Posterior cingulate gyrus (tissue), 11 donors: ENCODE results near the gene RSU1.

Experiments
- DNase-seq, 10 donors: peaks; one replicate each; pipeline versions ENCODE4 v3.0.0 to v3.0.0-alpha.2; 2020 to 2021; ENCODE audit warnings: mixed read lengths in 3 of 10
- intact Hi-C: fragments of 100-400 bp; cut with DNase I; formaldehyde crosslinking; loops from one replicate; pipeline ENCODE4 v1.15.1; 2023

The RSU1 gene

GRCh38 chr10:16626697-16627096 is 190.5 kb downstream of the RSU1 start:
- DNase-seq: no peak
- intact Hi-C loops: no loop called here

- intact Hi-C loops: no loop called here
Observed at GRCh38 chr10:16612981-16613355, 204.3 kb downstream of the RSU1 start.

GRCh38 chr10:16612115-16612980 is 204.9 kb downstream of the RSU1 start:
- intact Hi-C loops: no loop called here
- no peak for DNase-seq

More at GRCh38 chr10:16612981-16613355, 204.3 kb downstream of the RSU1 start:
- DNase-seq: no peak

DNA sequence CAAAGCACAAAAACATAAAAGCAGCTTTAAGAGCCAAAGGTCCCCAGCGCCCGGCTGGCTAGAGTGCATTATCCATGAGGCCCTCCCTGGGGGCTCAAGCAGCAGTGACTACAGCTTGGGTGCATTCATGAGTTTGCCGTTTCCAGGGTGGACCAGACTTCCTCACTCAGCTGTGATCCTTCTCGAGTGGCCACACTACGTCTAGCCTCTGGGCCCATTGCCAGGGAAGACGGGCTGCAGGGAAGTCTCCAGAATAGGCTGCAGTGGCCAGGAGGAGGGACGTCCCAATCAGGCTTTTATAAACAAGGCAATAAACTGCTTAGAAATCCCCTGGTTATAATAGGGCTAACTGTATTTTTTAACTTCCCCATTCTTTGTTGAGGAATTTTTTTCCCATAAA is 206.2 kb downstream of the RSU1 start:
- no peak for DNase-seq
- intact Hi-C loops: no loop called here

DNA sequence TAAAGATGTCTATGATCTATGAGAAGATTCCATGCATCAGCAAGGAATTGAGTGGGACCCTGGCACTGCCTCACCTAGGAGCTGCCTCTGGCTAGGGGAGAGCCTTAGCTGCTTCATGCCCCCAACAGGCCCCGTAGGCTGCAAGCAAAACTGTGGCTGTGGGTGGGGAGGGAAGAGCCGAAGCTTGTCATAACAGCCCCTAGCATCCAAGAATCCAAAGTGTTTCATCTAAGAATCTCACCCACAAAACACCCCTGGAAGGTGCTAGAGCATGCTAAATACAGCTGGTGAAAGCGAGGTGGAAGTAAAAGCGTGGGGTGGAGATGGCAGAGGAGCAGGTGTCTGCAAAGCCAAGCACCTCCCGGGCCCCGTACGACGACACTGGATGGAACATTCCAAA is 208.0 kb downstream of the RSU1 start:
- DNase-seq: peak in 4 of 10 donors; percentile 17 to 88 (median 60)
- intact Hi-C loops: no loop called here

DNA sequence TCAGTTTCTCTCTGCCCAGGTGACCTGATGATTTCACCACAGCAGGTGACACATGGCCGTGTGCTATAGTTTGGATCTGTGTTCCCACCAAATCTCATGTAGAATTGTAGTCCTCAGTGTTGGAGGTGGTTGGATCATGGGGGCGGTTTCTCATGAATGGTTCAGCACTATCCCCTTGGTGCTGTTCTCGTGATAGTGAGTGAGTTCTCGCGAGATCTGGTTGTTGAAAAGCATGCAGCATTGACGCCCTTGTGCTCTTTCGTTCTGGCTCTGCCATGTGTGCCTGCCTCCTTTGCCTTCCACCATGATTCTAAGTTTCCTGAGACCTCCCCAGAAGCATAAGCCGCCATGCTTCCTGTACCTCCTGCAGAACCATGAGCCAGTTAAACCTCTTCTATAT is 210.3 kb downstream of the RSU1 start:
- intact Hi-C loops: no loop called here
- no peak for DNase-seq

GRCh38 chr10:16606421-16606820 is 210.8 kb downstream of the RSU1 start:
- intact Hi-C loops: no loop called here
- no peak for DNase-seq

DNA sequence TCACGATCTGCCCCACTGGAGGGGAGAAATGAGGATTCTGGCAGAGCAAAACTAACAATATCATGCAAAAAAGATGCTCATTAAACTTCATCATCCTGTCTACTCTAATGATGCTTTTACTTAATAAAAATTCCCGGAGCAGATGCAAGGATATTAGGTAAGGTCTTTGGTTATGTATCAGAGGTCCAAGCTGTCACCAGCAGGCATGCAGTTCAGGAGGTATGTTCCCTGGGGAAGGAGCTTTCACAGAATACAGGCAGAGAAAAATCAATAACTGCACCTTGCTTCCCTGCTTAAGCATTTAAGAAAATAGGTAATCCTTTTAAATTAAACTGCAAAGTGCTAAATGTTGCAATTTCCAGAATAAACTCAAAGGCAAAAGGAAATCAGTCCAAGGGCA is 213.9 kb downstream of the RSU1 start:
- intact Hi-C loops: no loop called here
- DNase-seq: no peak

DNA sequence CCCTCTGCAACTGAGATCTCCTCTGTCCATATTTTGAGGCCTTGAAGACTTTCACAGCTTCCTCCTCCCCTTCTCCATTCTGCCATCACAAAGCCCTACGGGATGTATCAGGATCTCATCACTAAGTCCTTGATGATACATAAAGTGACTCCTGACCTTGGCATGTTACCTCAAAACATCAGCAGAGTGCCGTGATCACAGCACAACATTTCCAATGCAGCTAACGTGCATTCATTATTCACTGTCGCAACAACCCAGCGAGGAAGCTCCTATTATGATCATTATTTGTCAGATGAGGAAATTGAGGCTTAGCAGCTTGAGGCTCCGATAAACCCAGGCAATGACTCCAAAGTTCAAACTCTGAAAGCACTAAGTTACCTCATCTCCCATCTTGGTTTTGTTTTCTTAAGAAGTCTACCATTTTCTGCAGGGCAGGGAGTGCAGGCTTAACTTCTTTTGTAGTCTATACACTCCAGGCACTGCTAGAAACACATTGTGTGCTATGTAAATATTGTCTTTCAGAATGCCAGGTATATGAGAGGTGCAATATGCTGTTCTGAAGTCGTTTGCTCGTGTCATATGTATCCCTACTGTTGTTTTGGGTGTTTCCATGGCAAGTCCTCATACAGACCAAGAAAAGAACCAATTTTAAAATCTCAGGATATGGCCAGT is 215.0 kb downstream of the RSU1 start:
- DNase-seq: no peak
- intact Hi-C loops: no loop called here

DNA sequence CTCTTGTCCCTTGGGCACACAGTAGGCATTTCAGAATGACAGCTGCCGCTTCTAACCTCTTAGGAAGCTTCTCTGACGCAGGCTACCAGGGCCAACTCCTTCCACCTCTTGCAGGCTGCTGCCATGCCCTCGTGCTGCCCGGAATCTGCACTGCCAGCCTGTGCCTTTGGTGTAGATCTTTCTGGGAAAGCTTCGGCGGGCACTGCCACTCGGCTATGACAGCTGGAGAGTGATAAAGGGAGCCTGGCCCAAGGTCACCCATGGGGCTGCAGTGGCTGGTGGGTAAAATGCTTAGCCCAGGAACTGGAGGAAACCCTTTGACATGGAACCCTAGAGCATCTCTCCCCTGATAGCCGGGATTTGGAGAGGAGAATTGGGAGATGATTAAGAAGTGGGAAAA is 217.6 kb downstream of the RSU1 start:
- intact Hi-C loops: no loop called here
- no peak for DNase-seq

- intact Hi-C loops: no loop called here
- peak in 7 of 10 donors; percentile 39 to 93 (median 56) for DNase-seq
Observed at GRCh38 chr10:16597656-16598055, 219.6 kb downstream of the RSU1 start.

GRCh38 chr10:16592378-16592777 is 224.8 kb downstream of the RSU1 start:
- intact Hi-C loops: no loop called here
- DNase-seq: no peak

- DNase-seq: no peak
- intact Hi-C loops: no loop called here
Observed at GRCh38 chr10:16586358-16587138, 230.7 kb downstream of the RSU1 start.

GRCh38 chr10:16585103-16585502 is 232.1 kb downstream of the RSU1 start:
- intact Hi-C loops: no loop called here
- DNase-seq: no peak

DNA sequence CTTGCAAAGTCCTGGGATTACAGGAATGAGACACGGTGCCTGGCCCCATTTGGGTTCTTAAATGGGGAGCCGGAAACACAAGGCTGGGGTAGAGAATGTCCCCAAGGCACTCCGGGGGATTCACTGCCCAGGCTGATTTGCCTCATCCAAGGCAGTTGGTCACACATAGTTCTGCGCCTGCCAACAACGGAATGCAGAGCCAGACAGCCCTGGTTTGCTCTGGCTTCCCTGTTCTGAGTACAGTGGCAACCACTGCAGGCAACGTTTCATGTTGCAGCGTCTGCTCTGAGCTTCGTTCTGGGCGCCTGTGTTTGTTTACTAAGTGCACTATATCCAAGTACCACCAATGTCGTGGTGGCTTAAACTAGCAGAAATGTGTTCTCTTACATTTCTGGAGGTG is 233.8 kb downstream of the RSU1 start:
- intact Hi-C loops: no loop called here
- DNase-seq: peak in 1 of 10 donors; percentile 70

GRCh38 chr10:16581202-16581601 is 236.0 kb downstream of the RSU1 start:
- no peak for DNase-seq
- intact Hi-C loops: no loop called here

- DNase-seq: no peak
- intact Hi-C loops: no loop called here
Observed at GRCh38 chr10:16570731-16571130, 246.5 kb downstream of the RSU1 start.

- intact Hi-C loops: no loop called here
- no peak for DNase-seq
Observed at GRCh38 chr10:16566202-16566805, 250.9 kb downstream of the RSU1 start.

DNA sequence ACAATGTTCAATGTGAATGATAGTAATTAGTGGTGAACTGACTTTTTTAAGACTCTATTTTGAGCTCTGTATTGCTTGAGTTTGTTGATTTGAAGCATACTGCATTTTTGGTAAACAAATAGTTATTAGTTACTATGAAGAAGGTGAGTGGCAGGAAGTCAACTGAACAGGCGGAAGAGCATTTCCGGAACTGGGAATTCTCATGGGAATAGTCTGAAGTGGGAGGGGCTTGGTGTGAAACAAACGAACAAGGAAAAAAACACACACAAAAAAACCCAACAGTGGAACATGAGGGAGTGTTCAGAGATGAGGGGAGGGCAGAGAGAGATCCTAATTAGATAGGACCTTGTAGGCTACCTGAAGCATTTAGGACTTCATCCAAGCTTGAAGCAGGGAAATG is 251.6 kb downstream of the RSU1 start:
- DNase-seq: no peak

GRCh38 chr10:16562891-16563290 is 254.3 kb downstream of the RSU1 start:
- DNase-seq: no peak
- intact Hi-C loops: no loop called here

More for the DNA sequence above, 251.6 kb downstream of the RSU1 start:
- intact Hi-C loops: no loop called here

- no peak for DNase-seq
- intact Hi-C loops: no loop called here
Observed at GRCh38 chr10:16559236-16559773, 257.9 kb downstream of the RSU1 start.
